HepG2 (cell line): ENCODE results near the gene GFAP. TPM values are rescaled to one million over a fixed set of nuclear protein-coding genes. Genes with fewer than 3 reads are reported as not detected.

Experiments
- ATAC-seq: fragments of 200-7000 bp; cut with Tn5 transposase; 3 replicates; pipeline ENCODE4 v1.9.1; 2020; ENCODE audit warnings: mild to moderate bottlenecking, moderate library complexity
- BruUV-seq: library from RNA; stranded (reverse); fragments of 400-500 nt; replicated peaks from 2 replicates; lab custom pipeline; 2021; lab: Mats Ljungman, UMichigan
- CTCF ChIA-PET: fragments of 300-600 bp; formaldehyde crosslinking; extraction: SDS; loops from one replicate; lab custom pipeline; 2021; ENCODE audit warnings: low total read pairs, inconsistent platforms, low intra/inter-chr PET ratio; lab: Yijun Ruan, JAX
- POLR2A ChIA-PET: fragments of 350-600 bp; sonication (Branson Sonifier 250); formaldehyde crosslinking; loops from one replicate; lab custom pipeline; 2020; ENCODE audit warnings: antibody characterized with exemption, inconsistent platforms; lab: Yijun Ruan, JAX
- DNase-seq: peaks from one replicate; pipeline ENCODE4 v3.0.0-alpha.2; 2015; ENCODE audit warnings: low spot score
- FAIRE-seq: peaks from 3 replicates; lab custom pipeline; 2011; peaks lifted over from hg19 to GRCh38; lab: Jason Lieb, UNC
- H2AFZ ChIP-seq: one replicate; pipeline ENCODE4 v1.6.1; 2011; ENCODE audit warnings: low read length, inconsistent platforms
- H3K27ac ChIP-seq: fragments of 300-600 bp; 3 replicates; pipeline ENCODE4 v1.8.0; 2011; ENCODE audit warnings: mixed run types, mild to moderate bottlenecking, mixed read lengths, low read length, inconsistent platforms; ENCODE audit not compliant: insufficient read depth; ENCODE audit errors: extremely low read length
- H3K27me3 ChIP-seq, 2 experiments: fragments of 200-600 bp in 1 of 2; 2 replicates in 1 of 2; 3 replicates in 1 of 2; pipeline versions ENCODE4 v1.6.0 to v1.8.0; 2011; ENCODE audit warnings: low read length in 2 of 2, mild to moderate bottlenecking in 2 of 2, moderate library complexity in 2 of 2, inconsistent platforms in 1 of 2; ENCODE audit not compliant: insufficient read depth in 2 of 2, control insufficient read depth in 1 of 2
- H3K36me3 ChIP-seq, 2 experiments: fragments of 200-600 bp in 1 of 2; replicated peaks in 1 of 2; 2 replicates in 1 of 2; 3 replicates in 1 of 2; pipeline versions ENCODE4 v1.5.1 to v1.8.0; 2011; ENCODE audit warnings: low read length in 2 of 2, inconsistent platforms in 1 of 2; ENCODE audit not compliant: insufficient read depth in 2 of 2, control insufficient read depth in 1 of 2
- H3K4me1 ChIP-seq: 2 replicates; pipeline ENCODE4 v1.5.1; 2012; ENCODE audit warnings: low read length, inconsistent platforms; ENCODE audit not compliant: insufficient read depth
- H3K4me2 ChIP-seq: 2 replicates; pipeline ENCODE4 v1.6.0; 2011; ENCODE audit warnings: low read depth, low read length, inconsistent platforms
- H3K4me3 ChIP-seq, 3 experiments: fragments of 200-600 bp in 1 of 3; sonication (generic), shearing (Covaris generic) in 1 of 3; replicated peaks in 1 of 3; 2 replicates each; pipeline ENCODE4 v1.5.1; 2011 to 2016; ENCODE audit warnings: low read length in 3 of 3, inconsistent platforms in 2 of 3, low read depth in 2 of 3, mild to moderate bottlenecking in 2 of 3, control low read depth in 1 of 3, mixed read lengths in 1 of 3; ENCODE audit not compliant: insufficient read depth in 1 of 3
- H3K79me2 ChIP-seq: one replicate; pipeline ENCODE4 v1.6.1; 2011; ENCODE audit warnings: low read length, inconsistent platforms; ENCODE audit not compliant: insufficient read depth
- H3K9ac ChIP-seq: 2 replicates; pipeline ENCODE4 v1.6.0; 2011; ENCODE audit warnings: mild to moderate bottlenecking, low read depth, low read length, inconsistent platforms; ENCODE audit not compliant: insufficient read depth
- H3K9me3 ChIP-seq: 2 replicates; pipeline ENCODE4 v1.5.1; 2012; ENCODE audit warnings: mild to moderate bottlenecking, low read length
- H4K20me1 ChIP-seq: 2 replicates; pipeline ENCODE4 v1.6.0; 2011; ENCODE audit warnings: inconsistent platforms, mild to moderate bottlenecking, low read length, moderate library complexity; ENCODE audit not compliant: insufficient read depth
- BRD4 ChIP-seq: sonication (generic); formaldehyde crosslinking; IDR thresholded peaks from 2 replicates; pipeline ENCODE4 v1.4.0; 2020; ENCODE audit warnings: missing genetic modification reagents
- DNMT1 ChIP-seq: sonication (generic); formaldehyde crosslinking; IDR thresholded peaks from 2 replicates; pipeline ENCODE4 v1.5.1; 2020; ENCODE audit warnings: mild to moderate bottlenecking, missing genetic modification reagents
- JDP2 ChIP-seq: sonication (generic); formaldehyde crosslinking; IDR thresholded peaks from 2 replicates; pipeline ENCODE4 v1.8.1; 2022; ENCODE audit warnings: missing genetic modification reagents, borderline replicate concordance
- MIXL1 ChIP-seq: IDR thresholded peaks from 2 replicates; pipeline ENCODE4 v1.6.1; 2016
- NR2F1 ChIP-seq, 2 experiments: fragments of 450-650 bp in 1 of 2; formaldehyde crosslinking in 1 of 2; IDR thresholded peaks; 2 replicates each; pipeline versions ENCODE4 v1.5.0 to v1.6.1; 2016 to 2020; ENCODE audit warnings: mild to moderate bottlenecking in 1 of 2, missing compliant biosample characterization in 1 of 2, missing genetic modification reagents in 1 of 2, moderate library complexity in 1 of 2
- SPEN ChIP-seq: sonication (generic); formaldehyde crosslinking; IDR thresholded peaks from 2 replicates; pipeline ENCODE4 v1.5.1; 2020; ENCODE audit warnings: low read depth, mild to moderate bottlenecking, missing genetic modification reagents
- SYNCRIP ChIP-seq: fragments of 200-400 bp; formaldehyde crosslinking; IDR thresholded peaks from 2 replicates; pipeline ENCODE4 v1.6.1; 2018; ENCODE audit warnings: mild to moderate bottlenecking, low read depth, low read length; ENCODE audit not compliant: insufficient read depth
- ZBTB7B ChIP-seq: sonication (generic); formaldehyde crosslinking; IDR thresholded peaks from 2 replicates; pipeline ENCODE4 v1.4.0; 2020; ENCODE audit warnings: missing genetic modification reagents
- ZFP62 ChIP-seq: sonication (generic); formaldehyde crosslinking; IDR thresholded peaks from 2 replicates; pipeline ENCODE4 v1.4.0; 2020; ENCODE audit warnings: missing genetic modification reagents
- ZNF263 ChIP-seq: sonication (generic); formaldehyde crosslinking; IDR thresholded peaks from 2 replicates; pipeline ENCODE4 v1.4.0; 2020; ENCODE audit warnings: missing genetic modification reagents
- ZSCAN22 ChIP-seq: sonication (generic); formaldehyde crosslinking; IDR thresholded peaks from 2 replicates; pipeline ENCODE4 v1.4.0; 2020; ENCODE audit warnings: mild to moderate bottlenecking, missing genetic modification reagents
- WGBS: methylation state at CpG from one replicate; pipeline ENCODE4 v1.1.6; 2017; ENCODE audit warnings: low lambda C conversion rate; 5-methylcytosine and 5-hydroxymethylcytosine counted together
- in situ Hi-C: cut with HindIII; loops from 2 replicates; pipeline ENCODE4 v1.10.0; 2017; ENCODE audit warnings: low pct_unique_long_range_greater_than_20kb; ENCODE audit not compliant: extremely low pct_ligation_motif_present
- intact Hi-C: fragments of 100-400 bp; cut with micrococcal nuclease; formaldehyde crosslinking; loops from one replicate; pipeline ENCODE4 v1.10.0; 2022; ENCODE audit not compliant: unreplicated experiment
- polyA plus RNA-seq, 8 experiments: library from polyadenylated mRNA; depleted of rRNA in 3 of 8; stranded (reverse) in 7 of 8; unstranded in 1 of 8; fragments of >200 nt; fragmentation: Illumina TruSeq in 4 of 8; extraction: Trizol in 4 of 8; gene quantifications; 2 replicates each; pipeline versions ENCODE4 v1.2.1 to v1.2.3, GENCODE V29; 2011 to 2016; ENCODE audit warnings: low read depth in 4 of 8, missing spikeins in 1 of 8, mixed read lengths in 1 of 8; ENCODE audit not compliant: insufficient read depth in 1 of 8
- total RNA-seq, 5 experiments: library from RNA; depleted of rRNA; stranded (reverse); fragments of >200 nt; fragmentation: Illumina TruSeq; extraction: Trizol; gene quantifications; 2 replicates each; pipeline ENCODE4 v1.2.3, GENCODE V29; 2016; ENCODE audit warnings: low read depth in 1 of 5
- TF ChIP-seq, protein P1 (sequence below): IDR thresholded peaks from 2 replicates; pipeline ENCODE4 v1.6.1; 2016; ENCODE audit warnings: low read depth, missing genetic modification reagents, missing compliant biosample characterization
- TF ChIP-seq, protein P2 (sequence below): sonication (generic); formaldehyde crosslinking; IDR thresholded peaks from 2 replicates; pipeline ENCODE4 v1.4.0; 2020; ENCODE audit warnings: missing genetic modification reagents, borderline replicate concordance

Gene GFAP
- total and polyA plus RNA-seq, 2 of the 13 experiments (the other 11 are each of a cell fraction or from before 2014, with no cell fraction given), result 0.11 to 0.29 TPM

DNA sequence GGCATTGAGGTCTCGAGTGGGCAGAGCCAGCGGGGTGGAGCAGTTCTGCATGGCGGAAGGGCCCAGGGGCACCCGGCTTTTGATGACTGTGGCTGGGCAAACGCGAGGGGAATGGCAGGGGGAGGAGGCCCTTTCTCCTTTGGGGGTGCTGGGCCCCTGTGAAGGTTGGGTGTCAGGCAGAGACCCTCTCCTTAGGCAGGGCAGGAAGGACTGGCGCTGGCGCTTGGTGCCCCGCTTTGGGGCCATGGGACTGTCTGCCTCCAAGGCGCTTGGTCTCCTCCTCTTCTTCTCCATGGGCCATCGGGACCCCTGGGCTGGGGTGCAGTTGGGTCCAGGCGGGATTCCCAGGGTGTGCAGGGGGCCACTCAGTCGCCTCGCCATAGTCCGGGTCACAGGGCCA lies 12.8 kb upstream of the GFAP start (continued):
- TF ChIP-seq, protein P1, sequence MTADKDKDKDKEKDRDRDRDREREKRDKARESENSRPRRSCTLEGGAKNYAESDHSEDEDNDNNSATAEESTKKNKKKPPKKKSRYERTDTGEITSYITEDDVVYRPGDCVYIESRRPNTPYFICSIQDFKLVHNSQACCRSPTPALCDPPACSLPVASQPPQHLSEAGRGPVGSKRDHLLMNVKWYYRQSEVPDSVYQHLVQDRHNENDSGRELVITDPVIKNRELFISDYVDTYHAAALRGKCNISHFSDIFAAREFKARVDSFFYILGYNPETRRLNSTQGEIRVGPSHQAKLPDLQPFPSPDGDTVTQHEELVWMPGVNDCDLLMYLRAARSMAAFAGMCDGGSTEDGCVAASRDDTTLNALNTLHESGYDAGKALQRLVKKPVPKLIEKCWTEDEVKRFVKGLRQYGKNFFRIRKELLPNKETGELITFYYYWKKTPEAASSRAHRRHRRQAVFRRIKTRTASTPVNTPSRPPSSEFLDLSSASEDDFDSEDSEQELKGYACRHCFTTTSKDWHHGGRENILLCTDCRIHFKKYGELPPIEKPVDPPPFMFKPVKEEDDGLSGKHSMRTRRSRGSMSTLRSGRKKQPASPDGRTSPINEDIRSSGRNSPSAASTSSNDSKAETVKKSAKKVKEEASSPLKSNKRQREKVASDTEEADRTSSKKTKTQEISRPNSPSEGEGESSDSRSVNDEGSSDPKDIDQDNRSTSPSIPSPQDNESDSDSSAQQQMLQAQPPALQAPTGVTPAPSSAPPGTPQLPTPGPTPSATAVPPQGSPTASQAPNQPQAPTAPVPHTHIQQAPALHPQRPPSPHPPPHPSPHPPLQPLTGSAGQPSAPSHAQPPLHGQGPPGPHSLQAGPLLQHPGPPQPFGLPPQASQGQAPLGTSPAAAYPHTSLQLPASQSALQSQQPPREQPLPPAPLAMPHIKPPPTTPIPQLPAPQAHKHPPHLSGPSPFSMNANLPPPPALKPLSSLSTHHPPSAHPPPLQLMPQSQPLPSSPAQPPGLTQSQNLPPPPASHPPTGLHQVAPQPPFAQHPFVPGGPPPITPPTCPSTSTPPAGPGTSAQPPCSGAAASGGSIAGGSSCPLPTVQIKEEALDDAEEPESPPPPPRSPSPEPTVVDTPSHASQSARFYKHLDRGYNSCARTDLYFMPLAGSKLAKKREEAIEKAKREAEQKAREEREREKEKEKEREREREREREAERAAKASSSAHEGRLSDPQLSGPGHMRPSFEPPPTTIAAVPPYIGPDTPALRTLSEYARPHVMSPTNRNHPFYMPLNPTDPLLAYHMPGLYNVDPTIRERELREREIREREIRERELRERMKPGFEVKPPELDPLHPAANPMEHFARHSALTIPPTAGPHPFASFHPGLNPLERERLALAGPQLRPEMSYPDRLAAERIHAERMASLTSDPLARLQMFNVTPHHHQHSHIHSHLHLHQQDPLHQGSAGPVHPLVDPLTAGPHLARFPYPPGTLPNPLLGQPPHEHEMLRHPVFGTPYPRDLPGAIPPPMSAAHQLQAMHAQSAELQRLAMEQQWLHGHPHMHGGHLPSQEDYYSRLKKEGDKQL (CRISPR knock-in tag), result no peak
- TF ChIP-seq BRD4, result no peak
- TF ChIP-seq, all 625 proteins: peak for 0

DNA sequence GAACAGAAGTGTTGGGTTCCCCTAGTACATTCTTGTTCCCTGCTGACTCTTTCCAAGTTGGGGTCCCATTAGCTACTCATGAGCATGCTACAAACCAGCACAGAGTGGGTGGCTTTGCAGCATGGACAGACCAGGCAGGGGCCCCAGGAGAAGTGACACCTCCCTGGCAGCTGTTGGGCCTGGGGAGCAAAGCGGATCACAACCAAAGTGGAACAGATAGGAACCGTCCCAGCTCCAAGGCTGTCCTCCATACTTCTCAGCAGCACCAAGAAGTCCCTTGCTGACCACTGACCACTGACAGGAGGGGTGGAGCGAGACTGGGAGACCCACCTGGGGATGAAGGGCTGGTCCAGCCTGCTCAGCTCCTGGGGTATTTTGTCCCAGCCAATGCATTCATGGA lies 12.4 kb upstream of the GFAP start:
- no peak overlapping the region for H3K9ac ChIP-seq
- DNase-seq, result no peak
- no peak for FAIRE-seq
- H3K79me2 ChIP-seq, result no peaks in the 10 kb centered on the region
- H3K36me3 ChIP-seq, result peaks cover 46 to 70% of the 10 kb centered on the region in 2 experiments
- no peak overlapping the region for H2AFZ ChIP-seq
- H3K4me1 ChIP-seq, result peaks cover 6% of the 10 kb centered on the region
- no peak overlapping the region for H3K27ac ChIP-seq
- no peak for ATAC-seq
- WGBS, result 96% methylated on average over 3 of the region's 3 CpGs
- H3K4me3 ChIP-seq, result no peak overlapping the region
- in situ Hi-C loops, result loop anchor here (10.0 kb wide), 1 partner anchor 177 kb away; no protein-coding TSS in a partner anchor
- H4K20me1 ChIP-seq, result no peaks in the 10 kb centered on the region
- CTCF ChIA-PET, result no interaction called here
- intact Hi-C loops, result no loop called here
- H3K9me3 ChIP-seq, result no peaks in the 10 kb centered on the region
- peaks cover 2 to 6% of the 10 kb centered on the region in 2 experiments; a peak in 3 of 5 replicates for H3K27me3 ChIP-seq
- BruUV-seq, result no TSS peak
- no peak overlapping the region for H3K4me2 ChIP-seq
- POLR2A ChIA-PET, result no interaction called here
- TF ChIP-seq ZSCAN22 (CRISPR knock-in tag) (no peak), SPEN (CRISPR knock-in tag) (no peak), NR2F1 (CRISPR knock-in tag; IDR thresholded peaks at IDR 0.05) (no peak), JDP2 (no peak), ZNF263 (CRISPR knock-in tag) (no peak), ZFP62 (no peak), ZBTB7B (CRISPR knock-in tag) (no peak), DNMT1 (CRISPR knock-in tag) (no peak), SYNCRIP (no peak), MIXL1 (no peak)
- TF ChIP-seq, protein P2, sequence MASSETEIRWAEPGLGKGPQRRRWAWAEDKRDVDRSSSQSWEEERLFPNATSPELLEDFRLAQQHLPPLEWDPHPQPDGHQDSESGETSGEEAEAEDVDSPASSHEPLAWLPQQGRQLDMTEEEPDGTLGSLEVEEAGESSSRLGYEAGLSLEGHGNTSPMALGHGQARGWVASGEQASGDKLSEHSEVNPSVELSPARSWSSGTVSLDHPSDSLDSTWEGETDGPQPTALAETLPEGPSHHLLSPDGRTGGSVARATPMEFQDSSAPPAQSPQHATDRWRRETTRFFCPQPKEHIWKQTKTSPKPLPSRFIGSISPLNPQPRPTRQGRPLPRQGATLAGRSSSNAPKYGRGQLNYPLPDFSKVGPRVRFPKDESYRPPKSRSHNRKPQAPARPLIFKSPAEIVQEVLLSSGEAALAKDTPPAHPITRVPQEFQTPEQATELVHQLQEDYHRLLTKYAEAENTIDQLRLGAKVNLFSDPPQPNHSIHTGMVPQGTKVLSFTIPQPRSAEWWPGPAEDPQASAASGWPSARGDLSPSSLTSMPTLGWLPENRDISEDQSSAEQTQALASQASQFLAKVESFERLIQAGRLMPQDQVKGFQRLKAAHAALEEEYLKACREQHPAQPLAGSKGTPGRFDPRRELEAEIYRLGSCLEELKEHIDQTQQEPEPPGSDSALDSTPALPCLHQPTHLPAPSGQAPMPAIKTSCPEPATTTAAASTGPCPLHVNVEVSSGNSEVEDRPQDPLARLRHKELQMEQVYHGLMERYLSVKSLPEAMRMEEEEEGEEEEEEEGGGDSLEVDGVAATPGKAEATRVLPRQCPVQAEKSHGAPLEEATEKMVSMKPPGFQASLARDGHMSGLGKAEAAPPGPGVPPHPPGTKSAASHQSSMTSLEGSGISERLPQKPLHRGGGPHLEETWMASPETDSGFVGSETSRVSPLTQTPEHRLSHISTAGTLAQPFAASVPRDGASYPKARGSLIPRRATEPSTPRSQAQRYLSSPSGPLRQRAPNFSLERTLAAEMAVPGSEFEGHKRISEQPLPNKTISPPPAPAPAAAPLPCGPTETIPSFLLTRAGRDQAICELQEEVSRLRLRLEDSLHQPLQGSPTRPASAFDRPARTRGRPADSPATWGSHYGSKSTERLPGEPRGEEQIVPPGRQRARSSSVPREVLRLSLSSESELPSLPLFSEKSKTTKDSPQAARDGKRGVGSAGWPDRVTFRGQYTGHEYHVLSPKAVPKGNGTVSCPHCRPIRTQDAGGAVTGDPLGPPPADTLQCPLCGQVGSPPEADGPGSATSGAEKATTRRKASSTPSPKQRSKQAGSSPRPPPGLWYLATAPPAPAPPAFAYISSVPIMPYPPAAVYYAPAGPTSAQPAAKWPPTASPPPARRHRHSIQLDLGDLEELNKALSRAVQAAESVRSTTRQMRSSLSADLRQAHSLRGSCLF, result no peak
